Testis (tissue), 3 donors: ENCODE data around the gene UBL4A. TPM values are rescaled to one million over a fixed set of nuclear protein-coding genes. Genes with fewer than 3 reads are reported as not detected.

Experiments
- DNase-seq: peaks from one replicate; pipeline ENCODE4 v3.0.0-alpha.2; 2019
- H3K27ac ChIP-seq, 2 donors: fragments of 200-600 bp; sonication (generic); one replicate each; pipeline ENCODE4 v1.5.1; 2019
- H3K27me3 ChIP-seq: fragments of 200-600 bp; sonication (generic); one replicate; pipeline ENCODE4 v1.5.1; 2019
- H3K36me3 ChIP-seq: fragments of 200-600 bp; sonication (generic); one replicate; pipeline ENCODE4 v1.5.1; 2017; ENCODE audit warnings: low read depth; ENCODE audit errors: missing control alignments
- H3K4me1 ChIP-seq: fragments of 200-600 bp; sonication (generic); one replicate; pipeline ENCODE4 v1.5.1; 2019
- H3K4me3 ChIP-seq, 2 donors: fragments of 200-600 bp; sonication (generic); one replicate each; pipeline ENCODE4 v1.5.1; 2017 to 2019
- H3K9me3 ChIP-seq: fragments of 200-600 bp; sonication (generic); one replicate; pipeline ENCODE4 v1.5.1; 2017
- POLR2A ChIP-seq: fragments of 450-650 bp; IDR thresholded peaks from one replicate; pipeline ENCODE4 v1.6.1; 2017; ENCODE audit warnings: antibody characterized with exemption, mild to moderate bottlenecking, moderate library complexity
- whole genome bisulfite sequencing, 2 donors: methylation state at CpG; one replicate each; pipeline ENCODE4 v1.1.5; 2018; 5-methylcytosine and 5-hydroxymethylcytosine counted together
- intact Hi-C: fragments of 100-400 bp; cut with DNase I; formaldehyde crosslinking; loops from one replicate; pipeline ENCODE4 v1.15.1; 2023; ENCODE audit warnings: low total_unique reads
- microRNA-seq, 2 donors: library from miRNA; unstranded; fragments of <30 nt; microRNA quantifications; one replicate each; pipeline ENCODE4, GENCODE V29; 2016; ENCODE audit warnings: borderline number of aligned reads in 2 of 2, borderline replicate concordance in 1 of 2
- polyA plus RNA-seq: library from polyadenylated mRNA; stranded (reverse); fragments of 350-450 nt; fragmentation: Illumina TruSeq; extraction: RNeasy Lipid Tissue Mini Kit (QIAGEN cat#74804); gene quantifications from one replicate; pipeline ENCODE4 v1.2.3, GENCODE V29; 2014; ENCODE audit warnings: low read depth, low replicate concordance; ENCODE audit not compliant: insufficient read depth
- small RNA-seq, 2 donors: library from RNA; depleted of rRNA; stranded (forward); fragments of <200 nt; gene quantifications; one replicate each; pipeline ENCODE3, GENCODE V24; 2016
- total RNA-seq, 2 donors: library from RNA; depleted of rRNA; stranded (reverse); fragments of >200 nt; gene quantifications; one replicate each; pipeline ENCODE4 v1.2.3, GENCODE V29; 2016
- TF ChIP-seq, protein P1 (sequence below), 3 experiments: fragments of 450-650 bp in 2 of 3; fragments of 200-600 bp in 1 of 3; sonication (generic) in 1 of 3; IDR thresholded peaks; one replicate each; pipeline ENCODE4 v1.5.1; 2016 to 2019; ENCODE audit warnings: antibody characterized with exemption in 3 of 3, mild to moderate bottlenecking in 2 of 3, moderate library complexity in 1 of 3

UBL4A gene
- total and polyA plus RNA-seq, 3 donors from 2014 or later, result 13.3 to 18.9 (median 16.8) TPM

DNA sequence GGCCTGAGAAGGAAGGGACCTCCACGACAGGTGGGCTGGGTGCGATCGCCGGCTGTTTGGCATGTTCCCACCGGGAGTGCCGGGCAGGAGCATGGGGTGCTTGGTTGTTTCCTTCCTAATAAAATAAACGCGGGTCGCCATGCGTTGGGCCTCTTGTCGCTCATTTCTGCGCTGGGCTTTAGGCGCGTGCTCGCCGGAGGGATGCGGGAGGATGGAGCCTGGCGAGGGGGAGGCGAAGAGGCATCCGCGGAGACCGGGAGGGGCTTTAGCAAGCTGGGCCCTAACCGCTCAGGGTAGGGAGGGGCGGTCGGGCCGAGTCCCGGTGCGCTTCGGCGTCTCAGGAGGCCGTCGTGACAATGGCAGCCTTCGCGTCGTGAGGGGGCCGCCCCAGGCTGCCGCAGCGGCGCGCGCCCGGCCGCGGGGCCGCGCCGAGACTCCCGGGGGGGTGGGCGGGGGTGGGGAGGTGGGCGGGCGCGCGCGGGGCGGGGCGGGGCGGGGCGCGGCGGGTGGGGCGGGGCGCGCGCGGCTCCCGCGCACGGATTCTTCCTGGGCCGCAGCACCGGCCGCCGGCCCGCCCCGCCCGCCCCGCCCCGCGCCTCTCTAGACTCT lies 49.9 kb downstream of the UBL4A start:
- Histone ChIP-seq H3K27me3 (no peaks in the 10 kb centered on the region), H3K27ac (peak overlapping the region; percentile 59 to 88), H3K4me1 (no peaks in the 10 kb centered on the region), H3K4me3 (peak overlapping the region in 1 of 2 donors; percentile 61), H3K36me3 (no peaks in the 10 kb centered on the region), H3K9me3 (no peaks in the 10 kb centered on the region)
- intact Hi-C loops, result no loop called here
- DNase-seq, result no peak
- WGBS, 2 donors, result 1% methylated on average over 14 of the region's 78 CpGs; no CpG with 5 or more reads in 1 of the 2 donors
- no peak for TF ChIP-seq POLR2A
- TF ChIP-seq, protein P1, sequence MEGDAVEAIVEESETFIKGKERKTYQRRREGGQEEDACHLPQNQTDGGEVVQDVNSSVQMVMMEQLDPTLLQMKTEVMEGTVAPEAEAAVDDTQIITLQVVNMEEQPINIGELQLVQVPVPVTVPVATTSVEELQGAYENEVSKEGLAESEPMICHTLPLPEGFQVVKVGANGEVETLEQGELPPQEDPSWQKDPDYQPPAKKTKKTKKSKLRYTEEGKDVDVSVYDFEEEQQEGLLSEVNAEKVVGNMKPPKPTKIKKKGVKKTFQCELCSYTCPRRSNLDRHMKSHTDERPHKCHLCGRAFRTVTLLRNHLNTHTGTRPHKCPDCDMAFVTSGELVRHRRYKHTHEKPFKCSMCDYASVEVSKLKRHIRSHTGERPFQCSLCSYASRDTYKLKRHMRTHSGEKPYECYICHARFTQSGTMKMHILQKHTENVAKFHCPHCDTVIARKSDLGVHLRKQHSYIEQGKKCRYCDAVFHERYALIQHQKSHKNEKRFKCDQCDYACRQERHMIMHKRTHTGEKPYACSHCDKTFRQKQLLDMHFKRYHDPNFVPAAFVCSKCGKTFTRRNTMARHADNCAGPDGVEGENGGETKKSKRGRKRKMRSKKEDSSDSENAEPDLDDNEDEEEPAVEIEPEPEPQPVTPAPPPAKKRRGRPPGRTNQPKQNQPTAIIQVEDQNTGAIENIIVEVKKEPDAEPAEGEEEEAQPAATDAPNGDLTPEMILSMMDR (IDR thresholded peaks at IDR 0.05), result no peak

DNA sequence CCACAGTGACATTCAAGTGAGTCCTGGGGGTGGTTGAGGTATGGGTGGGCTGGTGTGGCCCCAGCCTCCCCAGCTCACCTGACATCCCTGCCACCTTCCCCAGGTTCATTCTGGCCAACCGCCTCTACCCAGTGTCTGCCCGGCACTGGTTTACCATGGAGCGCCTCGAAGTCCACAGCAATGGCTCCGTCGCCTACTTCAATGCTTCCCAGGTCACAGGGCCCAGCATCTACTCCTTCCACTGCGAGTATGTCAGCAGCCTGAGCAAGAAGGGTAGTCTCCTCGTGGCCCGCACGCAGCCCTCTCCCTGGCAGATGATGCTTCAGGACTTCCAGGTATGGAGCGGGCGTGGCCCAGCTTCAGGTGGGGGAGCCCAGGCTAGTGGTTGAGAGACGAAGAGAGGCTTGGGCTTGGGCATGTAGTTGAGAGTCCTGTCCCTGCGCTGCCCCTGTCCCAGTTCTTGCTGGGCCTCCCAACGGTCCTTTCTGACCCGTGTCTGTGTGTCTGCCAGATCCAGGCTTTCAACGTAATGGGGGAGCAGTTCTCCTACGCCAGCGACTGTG lies 51.2 kb downstream of the UBL4A start:
- intact Hi-C loops, result no loop called here
- no peaks in the 10 kb centered on the region for H3K36me3 ChIP-seq
- 91 to 97% methylated on average over 9 to 15 of the region's 19 CpGs for WGBS, 2 donors
- H3K4me1 ChIP-seq, result no peaks in the 10 kb centered on the region
- no peak overlapping the region for H3K27ac ChIP-seq
- no peak overlapping the region for H3K4me3 ChIP-seq
- no peak for TF ChIP-seq POLR2A
- TF ChIP-seq, protein P1 (IDR thresholded peaks at IDR 0.05), result no peak
- no peak for DNase-seq
- H3K27me3 ChIP-seq, result no peaks in the 10 kb centered on the region
- no peaks in the 10 kb centered on the region for H3K9me3 ChIP-seq

DNA sequence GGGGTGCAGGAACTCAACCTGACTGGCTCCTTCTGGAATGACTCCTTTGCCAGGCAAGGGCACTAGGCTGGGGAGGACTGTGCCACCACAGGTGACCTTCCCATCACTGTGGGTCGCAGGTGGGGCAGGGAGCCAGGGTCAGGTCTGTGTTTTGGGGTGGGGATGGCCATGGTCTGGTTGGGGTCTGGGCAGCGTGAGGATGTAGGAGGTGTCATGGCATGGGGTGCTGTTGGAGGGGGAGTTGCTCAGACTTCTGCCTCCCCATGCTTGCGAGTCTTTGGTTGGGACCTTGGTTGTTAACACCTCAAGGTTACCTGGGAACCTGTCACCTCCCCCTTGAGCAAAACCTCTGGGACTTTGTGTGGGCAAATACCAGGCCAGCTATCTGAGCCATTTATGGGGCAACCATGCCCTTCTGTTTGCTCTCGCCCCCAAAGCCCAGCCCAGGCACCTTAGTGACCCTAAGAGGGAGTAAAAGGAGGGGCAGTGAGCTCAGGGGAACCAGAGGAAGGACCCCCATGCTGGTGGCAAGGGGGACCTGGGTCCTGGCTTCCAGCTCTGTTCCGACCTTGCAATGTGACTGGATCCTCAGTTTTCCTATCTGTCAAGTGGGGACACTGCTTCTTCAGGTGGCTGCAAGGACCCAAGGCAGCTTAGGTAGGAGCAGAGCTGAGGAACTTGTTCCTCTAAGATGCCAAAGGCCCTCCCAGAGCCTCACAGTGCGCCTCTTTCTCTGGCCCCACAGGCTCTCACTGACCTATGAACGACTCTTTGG lies 51.8 kb downstream of the UBL4A start:
- Histone ChIP-seq H3K9me3 (no peaks in the 10 kb centered on the region), H3K36me3 (no peaks in the 10 kb centered on the region), H3K4me1 (no peaks in the 10 kb centered on the region), H3K4me3 (no peak overlapping the region), H3K27ac (no peak overlapping the region), H3K27me3 (no peaks in the 10 kb centered on the region)
- TF ChIP-seq POLR2A, result no peak
- TF ChIP-seq, protein P1 (IDR thresholded peaks at IDR 0.05), result no peak
- no peak for DNase-seq
- intact Hi-C loops, result no loop called here
- 89 to 100% methylated on average over 2 to 7 of the region's 7 CpGs for WGBS, 2 donors

Small RNA genes within 50 kb of the gene (microRNA-seq; reads per million reads assigned to microRNA genes)
- gene MIR6858, result 4.2 to 6.2 reads per million in 2 donors

Small RNA genes within 50 kb of the gene (small RNA-seq; reads per million reads assigned to genes)
- gene MIR6858 (0 to 0.19 reads per million in 2 donors), gene RN7SL697P (0 reads per million in 2 donors)

Other genes starting within 250 kb of the UBL4A start
- not detected for gene OPN1MW3, start 229.0 kb downstream of the UBL4A start, total RNA-seq
- not detected for gene OPN1MW3, start 229.0 kb downstream of the UBL4A start, polyA plus RNA-seq
- 1 to 10 TPM; 4.2 to 6.4 TPM for gene TEX28, start 191.5 kb downstream of the UBL4A start, total RNA-seq
- gene TEX28, start 191.5 kb downstream of the UBL4A start, polyA plus RNA-seq, result 9.0 TPM
- gene TKTL1, start 190.8 kb downstream of the UBL4A start, total RNA-seq, result 100 to 1,000 TPM; 224 to 268 TPM
- 233 TPM for gene TKTL1, start 190.8 kb downstream of the UBL4A start, polyA plus RNA-seq
- gene FLNA, start 112.0 kb downstream of the UBL4A start, total RNA-seq, result 100 to 1,000 TPM; 400 to 532 TPM
- 474 TPM for gene FLNA, start 112.0 kb downstream of the UBL4A start, polyA plus RNA-seq
- gene EMD, start 107.3 kb downstream of the UBL4A start, total RNA-seq, result 10 to 100 TPM; 65.6 to 69.6 TPM
- 74.2 TPM for gene EMD, start 107.3 kb downstream of the UBL4A start, polyA plus RNA-seq
- 1,000 to 10,000 TPM in 1 of 2 donors, 100 to 1,000 TPM in 1; 925 to 1,913 TPM for gene RPL10, start 88.2 kb downstream of the UBL4A start, total RNA-seq
- gene RPL10, start 88.2 kb downstream of the UBL4A start, polyA plus RNA-seq, result 1,423 TPM
- gene DNASE1L1, start 77.4 kb downstream of the UBL4A start, total RNA-seq, result 10 to 100 TPM; 36.5 to 42.2 TPM
- gene DNASE1L1, start 77.4 kb downstream of the UBL4A start, polyA plus RNA-seq, result 18.5 TPM
- gene TAFAZZIN, start 75.1 kb downstream of the UBL4A start, total RNA-seq, result 10 to 100 TPM; 32.1 to 48.7 TPM
- 11.8 TPM for gene TAFAZZIN, start 75.1 kb downstream of the UBL4A start, polyA plus RNA-seq
- gene ATP6AP1, start 57.9 kb downstream of the UBL4A start, total RNA-seq, result 100 to 1,000 TPM in 1 of 2 donors, 10 to 100 TPM in 1; 95.1 to 158 TPM
- gene ATP6AP1, start 57.9 kb downstream of the UBL4A start, polyA plus RNA-seq, result 119 TPM
- 100 to 1,000 TPM; 158 to 162 TPM for gene GDI1, start 49.5 kb downstream of the UBL4A start, total RNA-seq
- 118 TPM for gene GDI1, start 49.5 kb downstream of the UBL4A start, polyA plus RNA-seq
- gene FAM50A, start 42.5 kb downstream of the UBL4A start, total RNA-seq, result 10 to 100 TPM; 38.4 to 38.5 TPM
- gene FAM50A, start 42.5 kb downstream of the UBL4A start, polyA plus RNA-seq, result 29.6 TPM
- gene PLXNA3, start 28.3 kb downstream of the UBL4A start, total RNA-seq, result 10 to 100 TPM; 37.3 to 63.5 TPM
- gene PLXNA3, start 28.3 kb downstream of the UBL4A start, polyA plus RNA-seq, result 24.7 TPM
- 10 to 100 TPM; 29.1 to 30.9 TPM for gene LAGE3, start 7.3 kb downstream of the UBL4A start, total RNA-seq
- gene LAGE3, start 7.3 kb downstream of the UBL4A start, polyA plus RNA-seq, result 12.4 TPM
- gene SLC10A3, start 4.0 kb upstream of the UBL4A start, total RNA-seq, result 10 to 100 TPM; 25.0 to 26.5 TPM
- 22.4 TPM for gene SLC10A3, start 4.0 kb upstream of the UBL4A start, polyA plus RNA-seq
- 10 to 100 TPM; 24.7 to 41.1 TPM for gene FAM3A, start 29.6 kb upstream of the UBL4A start, total RNA-seq
- gene FAM3A, start 29.6 kb upstream of the UBL4A start, polyA plus RNA-seq, result 24.0 TPM
- gene G6PD, start 60.2 kb upstream of the UBL4A start, total RNA-seq, result 100 to 1,000 TPM; 263 to 419 TPM
- gene G6PD, start 60.2 kb upstream of the UBL4A start, polyA plus RNA-seq, result 206 TPM
- gene IKBKG, start 61.0 kb upstream of the UBL4A start, total RNA-seq, result 10 to 100 TPM; 28.1 to 38.7 TPM
- 27.9 TPM for gene IKBKG, start 61.0 kb upstream of the UBL4A start, polyA plus RNA-seq
- 10 to 100 TPM; 14.7 to 18.1 TPM for gene CTAG1A, start 98.5 kb upstream of the UBL4A start, total RNA-seq
- 7.1 TPM for gene CTAG1A, start 98.5 kb upstream of the UBL4A start, polyA plus RNA-seq
- gene CTAG1B, start 132.7 kb upstream of the UBL4A start, total RNA-seq, result 10 to 100 TPM; 18.0 to 20.3 TPM
- 7.1 TPM for gene CTAG1B, start 132.7 kb upstream of the UBL4A start, polyA plus RNA-seq
- gene CTAG2, start 167.0 kb upstream of the UBL4A start, total RNA-seq, result 10 to 100 TPM; 17.3 to 27.6 TPM
- gene CTAG2, start 167.0 kb upstream of the UBL4A start, polyA plus RNA-seq, result 8.4 TPM